GM10847 (cell line): ENCODE measurements around the gene ALKBH5.

ENCODE experiments used
- POLR2A ChIP-seq: IDR thresholded peaks from 2 replicates; pipeline ENCODE4 v1.6.1; 2011; ENCODE audit not compliant: insufficient read length; ENCODE audit errors: extremely low read depth

Gene ALKBH5

DNA sequence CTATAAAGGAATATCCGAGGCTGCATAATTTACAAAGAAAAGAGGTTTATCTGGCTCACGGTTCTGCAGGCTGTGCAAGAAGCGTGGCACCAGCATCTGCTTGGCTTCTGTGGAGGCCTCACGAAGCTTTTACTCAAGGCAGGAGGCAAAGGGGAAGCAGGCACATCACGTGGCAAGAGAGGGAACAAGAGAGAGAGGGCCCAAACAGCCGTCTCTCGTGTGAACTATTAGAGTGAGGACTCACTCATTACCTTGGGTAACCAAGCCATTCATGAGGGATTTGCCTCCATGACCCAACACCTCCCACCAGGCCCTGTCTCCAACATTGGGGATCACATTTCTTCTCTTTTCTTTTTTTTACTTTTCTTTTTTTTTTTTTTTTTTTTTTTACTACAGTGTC lies 7.5 kb upstream of the ALKBH5 start:
- TF ChIP-seq POLR2A: no peak

DNA sequence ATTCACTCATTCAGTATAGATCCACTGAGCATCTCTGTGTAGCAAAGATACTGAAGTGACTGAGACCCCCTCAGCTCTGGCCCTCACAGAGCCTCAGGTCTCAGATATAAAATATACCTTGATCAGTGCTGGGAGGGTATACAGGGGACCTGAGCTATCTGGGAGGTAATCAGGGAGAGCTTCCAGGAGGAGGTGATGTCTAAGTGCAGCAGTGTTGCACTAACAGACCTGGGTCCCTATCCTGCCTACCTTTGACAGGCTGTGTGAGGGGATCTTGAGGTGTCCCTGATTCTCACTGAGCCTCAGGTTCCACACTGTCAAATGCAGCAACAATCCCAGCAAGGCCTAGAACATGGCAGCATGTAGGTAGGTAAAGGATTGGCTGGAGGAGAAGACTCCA lies 6.5 kb upstream of the ALKBH5 start:
- no peak for TF ChIP-seq POLR2A

DNA sequence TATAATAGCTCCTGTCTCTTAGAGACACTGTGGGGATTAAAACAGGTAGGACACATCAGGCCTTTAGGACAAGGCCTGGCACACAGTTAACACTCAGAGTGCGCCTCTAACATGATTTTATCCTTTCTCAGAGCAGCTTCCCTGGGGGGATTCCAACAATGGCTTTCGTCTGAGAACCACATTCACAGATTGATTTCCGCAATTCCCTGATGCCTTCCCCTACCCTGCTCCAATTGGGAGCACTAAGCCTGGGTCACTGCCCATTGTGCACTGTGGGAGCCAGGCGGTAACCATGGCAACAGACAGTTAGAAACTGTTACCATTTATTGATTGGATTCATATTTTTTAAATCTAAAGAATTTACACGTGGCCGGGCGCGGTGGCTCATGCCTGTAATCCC lies 5.9 kb upstream of the ALKBH5 start:
- TF ChIP-seq POLR2A: no peak

DNA sequence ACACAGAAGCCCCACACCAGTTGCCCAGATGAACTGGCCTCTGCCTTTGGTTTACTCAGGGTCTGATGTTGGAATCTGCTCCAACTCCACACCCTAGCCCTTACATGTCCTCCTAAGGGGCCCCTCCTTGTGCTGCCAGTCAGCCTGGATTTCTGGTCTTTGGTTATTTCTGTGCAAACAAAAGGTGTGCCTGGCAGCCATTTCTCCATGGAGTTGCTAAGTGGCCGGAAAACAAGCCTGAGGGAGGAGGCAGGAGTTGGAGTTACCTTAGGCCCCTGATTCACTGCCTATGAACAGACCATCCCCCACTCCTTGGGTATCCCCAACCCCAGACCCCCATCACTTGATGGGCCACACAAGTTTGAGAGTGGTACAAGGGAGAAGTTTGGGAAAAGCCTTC lies 4.4 kb upstream of the ALKBH5 start:
- no peak for TF ChIP-seq POLR2A

DNA sequence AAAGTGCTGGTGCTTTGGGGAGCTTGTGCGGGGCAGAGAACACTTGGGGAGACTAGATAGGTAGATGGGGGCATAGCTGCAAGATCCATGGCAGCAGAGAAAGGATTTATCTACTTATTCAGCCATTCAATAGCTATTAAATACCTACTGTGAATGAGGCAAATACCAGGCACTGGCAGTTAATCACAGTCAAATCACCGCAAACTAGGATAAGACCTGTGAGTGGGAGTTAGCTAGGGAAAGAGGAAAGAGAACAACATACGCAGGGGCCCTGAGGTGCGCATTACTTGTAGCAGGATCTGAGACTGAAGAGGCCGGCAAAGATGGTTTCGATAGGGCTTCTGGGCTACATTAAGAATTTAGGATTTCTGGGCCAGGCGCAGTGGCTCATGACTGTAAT lies 3.8 kb upstream of the ALKBH5 start:
- TF ChIP-seq POLR2A: no peak

DNA sequence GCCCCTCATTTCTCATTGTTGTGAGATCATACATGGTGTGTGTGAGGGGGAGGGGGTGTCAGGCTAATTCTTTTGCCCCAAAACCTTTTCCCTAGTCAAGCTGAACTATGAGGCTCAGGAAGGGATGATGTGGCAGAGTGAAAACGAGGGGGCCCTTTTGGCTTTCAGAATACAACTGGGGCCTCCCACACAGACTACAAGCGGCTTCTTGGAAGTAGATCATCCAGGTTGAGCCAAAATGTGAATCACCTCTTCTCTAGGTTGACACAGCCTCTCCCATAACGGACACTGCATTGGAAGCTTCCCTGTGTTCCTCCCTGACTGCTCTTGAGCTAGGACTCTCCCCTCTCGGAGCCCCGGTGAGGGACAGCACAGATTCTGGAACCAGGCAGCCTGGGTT lies 2.3 kb upstream of the ALKBH5 start:
- no peak for TF ChIP-seq POLR2A

DNA sequence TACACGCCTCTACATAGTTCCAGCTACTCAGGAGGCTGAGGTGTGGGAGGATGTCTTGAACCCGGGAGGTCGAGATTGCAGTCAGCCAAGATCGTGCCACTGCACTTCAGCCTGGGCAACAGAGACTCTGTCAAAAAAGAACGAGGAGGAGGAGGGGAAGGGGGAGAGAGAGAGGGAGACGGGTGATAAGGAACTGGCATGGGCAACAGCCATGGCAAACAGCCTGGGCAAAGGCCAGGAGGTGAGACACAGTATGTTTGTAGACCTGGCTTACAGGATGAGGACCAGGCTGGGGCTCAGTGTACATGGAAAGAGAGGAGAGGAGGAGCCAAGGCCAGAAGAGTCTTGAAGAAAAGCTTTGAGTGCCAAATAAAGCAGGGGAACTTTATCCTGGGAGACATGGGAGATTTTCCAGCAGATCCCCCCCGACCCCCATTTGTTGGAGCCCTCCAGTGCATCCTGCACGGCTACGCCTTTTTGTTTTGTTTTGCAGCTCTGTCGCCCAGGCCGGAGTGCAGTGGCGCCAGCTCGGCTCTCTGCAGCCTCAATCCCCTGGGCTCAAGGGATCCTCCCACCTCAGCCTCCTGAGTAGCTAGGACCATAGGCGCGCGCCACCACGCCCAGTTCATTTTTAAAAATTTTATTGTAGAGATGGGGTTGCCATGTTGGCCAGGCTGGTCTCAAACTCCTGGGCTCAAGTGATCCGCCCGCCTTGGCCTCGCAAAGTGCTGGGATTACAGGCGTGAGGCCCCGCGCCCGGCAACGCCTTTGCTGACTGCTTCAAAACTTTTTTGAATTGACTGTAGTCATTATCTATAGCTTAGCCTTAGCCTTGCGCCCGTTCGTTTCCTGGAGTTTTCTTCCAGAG lies 1.3 kb upstream of the ALKBH5 start:
- TF ChIP-seq POLR2A: no peak

DNA sequence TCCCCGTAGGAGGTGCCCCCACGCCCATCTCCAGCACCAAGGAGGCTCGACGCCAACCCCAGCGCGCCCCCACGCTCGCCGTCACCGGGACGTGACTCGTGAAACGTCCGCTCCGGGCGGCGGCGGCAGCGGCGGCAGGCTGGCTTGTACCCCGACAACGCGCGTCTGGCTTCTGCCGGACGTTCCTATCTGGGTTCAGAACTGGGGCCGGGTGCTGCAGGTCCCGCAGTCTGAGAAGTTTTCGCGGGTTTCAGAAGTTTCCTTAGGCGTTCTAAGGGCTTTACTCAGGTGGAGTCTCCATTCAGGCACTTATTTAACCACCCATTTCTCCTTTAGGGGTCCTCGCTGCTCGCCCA lies 672 bp upstream of the ALKBH5 start:
- peak; percentile 70 for TF ChIP-seq POLR2A

DNA sequence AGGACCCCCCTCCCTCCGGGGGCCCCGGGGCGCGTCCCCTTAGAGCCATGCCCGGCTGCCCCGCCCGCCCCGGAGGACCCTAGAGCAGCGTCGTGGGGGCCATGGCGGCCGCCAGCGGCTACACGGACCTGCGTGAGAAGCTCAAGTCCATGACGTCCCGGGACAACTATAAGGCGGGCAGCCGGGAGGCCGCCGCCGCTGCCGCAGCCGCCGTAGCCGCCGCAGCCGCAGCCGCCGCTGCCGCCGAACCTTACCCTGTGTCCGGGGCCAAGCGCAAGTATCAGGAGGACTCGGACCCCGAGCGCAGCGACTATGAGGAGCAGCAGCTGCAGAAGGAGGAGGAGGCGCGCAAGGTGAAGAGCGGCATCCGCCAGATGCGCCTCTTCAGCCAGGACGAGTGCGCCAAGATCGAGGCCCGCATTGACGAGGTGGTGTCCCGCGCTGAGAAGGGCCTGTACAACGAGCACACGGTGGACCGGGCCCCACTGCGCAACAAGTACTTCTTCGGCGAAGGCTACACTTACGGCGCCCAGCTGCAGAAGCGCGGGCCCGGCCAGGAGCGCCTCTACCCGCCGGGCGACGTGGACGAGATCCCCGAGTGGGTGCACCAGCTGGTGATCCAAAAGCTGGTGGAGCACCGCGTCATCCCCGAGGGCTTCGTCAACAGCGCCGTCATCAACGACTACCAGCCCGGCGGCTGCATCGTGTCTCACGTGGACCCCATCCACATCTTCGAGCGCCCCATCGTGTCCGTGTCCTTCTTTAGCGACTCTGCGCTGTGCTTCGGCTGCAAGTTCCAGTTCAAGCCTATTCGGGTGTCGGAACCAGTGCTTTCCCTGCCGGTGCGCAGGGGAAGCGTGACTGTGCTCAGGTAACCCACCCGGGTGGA lies 759 bp downstream of the ALKBH5 start:
- no peak for TF ChIP-seq POLR2A

DNA sequence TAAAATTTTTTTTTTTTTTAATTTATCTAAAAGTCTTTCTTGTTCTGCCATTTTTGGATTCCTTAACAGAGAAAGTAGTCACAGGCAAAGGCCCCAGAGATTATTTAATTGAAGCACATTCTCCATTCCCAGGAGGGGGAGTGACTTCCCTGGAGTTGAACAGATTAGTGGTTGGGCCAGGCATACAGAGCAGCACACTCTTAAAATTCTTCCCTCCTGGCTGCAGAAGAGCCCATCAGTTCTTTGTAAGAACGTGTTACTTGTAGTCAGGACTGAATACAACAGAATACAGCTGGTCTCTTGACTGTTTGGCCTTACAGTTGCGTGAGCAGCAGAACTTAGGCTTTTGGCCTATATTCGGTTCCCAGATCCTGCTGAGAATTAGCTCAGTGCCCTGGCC lies 1.8 kb downstream of the ALKBH5 start:
- no peak for TF ChIP-seq POLR2A

DNA sequence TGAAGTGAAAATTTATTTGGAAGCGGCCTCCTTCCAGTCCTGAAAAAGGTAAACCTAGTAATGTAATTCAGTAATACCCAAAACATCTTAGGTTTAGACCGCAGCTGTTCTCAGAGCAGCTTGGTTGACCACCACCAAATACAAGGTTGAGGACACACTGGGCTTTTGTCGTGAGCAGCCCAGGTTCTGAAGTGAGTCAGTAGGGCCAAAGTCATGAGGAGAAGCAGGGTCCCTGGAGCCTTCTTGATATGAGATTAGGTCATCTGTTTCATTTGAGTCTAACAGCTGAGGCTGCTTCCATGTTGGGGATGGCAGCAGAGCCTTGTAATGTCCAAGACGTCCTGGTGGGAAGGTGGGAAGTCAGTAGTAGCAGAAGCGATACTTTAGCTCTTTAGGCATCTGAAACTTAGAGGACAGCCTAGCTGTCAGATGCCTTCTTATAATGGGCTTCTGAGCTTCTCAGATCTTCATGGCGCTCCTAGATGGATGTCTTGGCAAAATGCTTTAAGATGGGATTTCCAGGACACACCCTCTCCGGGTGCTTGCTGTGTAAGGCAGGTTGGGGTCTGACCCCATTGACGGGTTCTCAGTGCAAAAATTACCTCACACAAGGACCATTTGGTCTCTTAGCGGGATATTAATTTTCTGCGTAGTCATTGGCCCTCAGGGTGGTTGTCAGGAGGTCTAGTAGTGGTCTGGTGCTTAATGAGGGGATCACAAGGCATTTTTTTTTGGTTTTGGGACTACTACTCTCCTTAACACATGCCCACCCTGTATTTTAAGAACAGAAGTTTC lies 2.4 kb downstream of the ALKBH5 start:
- TF ChIP-seq POLR2A: no peak

DNA sequence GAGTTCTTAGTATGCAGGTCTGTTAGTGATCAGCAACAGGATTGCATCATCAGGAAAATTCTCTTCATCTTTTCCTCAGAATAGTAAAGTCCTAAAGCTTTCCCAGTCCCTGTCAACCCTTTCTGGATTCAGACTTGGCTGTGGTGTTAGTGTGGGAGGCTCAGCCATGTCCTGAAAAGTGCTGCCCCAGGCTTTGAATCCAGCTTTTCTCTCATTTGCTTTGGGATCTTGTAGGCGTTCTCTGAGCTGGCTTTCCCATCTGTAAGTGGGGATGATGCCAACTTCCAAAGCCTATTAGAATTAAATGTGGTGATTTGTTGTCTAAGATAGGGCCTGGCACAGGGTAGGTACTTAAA lies 3.0 kb downstream of the ALKBH5 start:
- no peak for TF ChIP-seq POLR2A

DNA sequence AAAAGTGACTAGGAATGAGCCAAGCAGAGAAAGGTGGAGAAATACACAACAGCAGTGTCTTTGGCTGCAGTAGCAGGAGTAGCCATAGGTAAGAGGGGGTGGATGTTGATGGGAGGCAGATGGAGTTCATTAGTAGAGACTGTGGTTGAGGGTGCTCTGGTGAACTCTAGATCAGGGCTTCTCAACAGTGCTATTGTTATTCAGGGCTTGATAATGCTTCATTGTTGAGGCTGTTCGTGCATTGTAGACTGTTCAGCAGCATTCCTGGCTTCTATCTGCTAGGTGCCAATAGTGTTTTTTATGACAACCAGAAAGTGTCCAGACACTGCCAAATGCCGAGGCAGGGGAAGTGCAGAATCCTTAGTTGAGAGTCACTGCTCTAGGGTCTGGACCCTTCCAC lies 3.6 kb downstream of the ALKBH5 start:
- no peak for TF ChIP-seq POLR2A

DNA sequence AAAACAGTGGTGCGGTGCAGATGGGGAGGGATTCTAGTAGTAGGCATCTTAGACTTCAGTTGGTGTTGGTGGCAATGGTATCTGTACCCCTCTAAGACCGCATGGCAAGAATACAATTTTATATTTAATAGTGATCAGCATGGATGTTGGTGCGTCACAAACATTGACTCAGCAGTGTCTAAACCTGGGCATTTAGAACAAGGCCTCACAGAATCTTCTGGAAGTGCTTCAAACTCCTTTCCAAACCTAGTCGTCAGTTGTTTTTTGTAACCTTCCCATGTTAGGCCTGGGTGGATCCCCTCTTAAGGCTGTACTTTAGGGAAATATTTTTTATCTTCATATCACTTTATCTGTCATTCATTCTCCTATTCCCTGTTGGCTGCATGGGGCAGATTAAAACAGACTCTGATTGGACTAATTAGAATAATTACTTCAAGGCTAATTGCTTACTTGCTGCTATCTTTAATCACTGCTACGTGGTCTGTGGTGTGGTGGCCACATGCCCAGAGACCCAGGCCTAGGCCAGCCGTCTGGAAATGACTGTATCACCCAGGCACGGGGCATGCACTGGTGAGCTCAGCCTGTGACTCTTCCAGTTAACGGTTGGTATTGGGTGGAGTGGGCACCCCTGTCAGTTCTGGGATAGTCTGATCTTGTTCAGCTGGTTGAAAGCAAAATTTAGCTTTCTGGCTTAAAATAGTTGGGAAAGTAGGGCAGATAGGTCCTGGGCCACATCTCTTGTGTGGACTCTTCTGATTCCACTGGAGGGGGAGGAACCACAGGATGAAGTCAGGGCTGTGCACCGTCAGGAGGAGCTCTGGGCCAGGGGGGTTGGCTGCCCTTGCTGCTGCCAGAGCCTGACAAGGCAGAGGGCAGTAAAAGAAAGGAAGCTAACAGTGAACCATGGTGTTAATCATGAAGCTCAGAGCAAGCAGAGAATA lies 4.5 kb downstream of the ALKBH5 start:
- no peak for TF ChIP-seq POLR2A
